ENCODE measurements around the gene EMILIN3.

EMILIN3 gene

DNA sequence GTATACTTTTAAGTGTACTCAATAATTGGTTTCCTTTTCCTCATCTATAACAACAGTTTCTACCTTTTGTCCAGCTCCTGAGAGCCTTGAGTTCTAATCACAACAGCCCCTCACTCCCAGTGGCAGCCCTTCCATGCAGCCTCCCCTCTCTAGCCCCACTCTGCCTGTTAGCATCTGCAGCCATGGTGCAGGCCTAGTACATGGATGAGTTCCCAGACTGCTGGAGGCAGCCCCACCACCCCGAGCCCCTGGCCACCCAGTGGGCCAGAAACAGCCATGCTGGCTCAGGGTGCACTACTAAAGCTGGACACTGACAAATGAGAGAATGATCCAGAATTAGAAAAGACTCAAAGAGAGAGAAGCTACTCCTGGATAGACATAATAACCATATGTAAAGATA lies 35.7 kb downstream of the EMILIN3 start:
- H2AFZ ChIP-seq = no peak overlapping the region
- no peaks in the 10 kb centered on the region for H3K36me3 ChIP-seq (ENCODE audit: control insufficient read depth, insufficient read depth, low read length)
- no peaks in the 10 kb centered on the region for H3K79me2 ChIP-seq
- TF ChIP-seq, protein P1, sequence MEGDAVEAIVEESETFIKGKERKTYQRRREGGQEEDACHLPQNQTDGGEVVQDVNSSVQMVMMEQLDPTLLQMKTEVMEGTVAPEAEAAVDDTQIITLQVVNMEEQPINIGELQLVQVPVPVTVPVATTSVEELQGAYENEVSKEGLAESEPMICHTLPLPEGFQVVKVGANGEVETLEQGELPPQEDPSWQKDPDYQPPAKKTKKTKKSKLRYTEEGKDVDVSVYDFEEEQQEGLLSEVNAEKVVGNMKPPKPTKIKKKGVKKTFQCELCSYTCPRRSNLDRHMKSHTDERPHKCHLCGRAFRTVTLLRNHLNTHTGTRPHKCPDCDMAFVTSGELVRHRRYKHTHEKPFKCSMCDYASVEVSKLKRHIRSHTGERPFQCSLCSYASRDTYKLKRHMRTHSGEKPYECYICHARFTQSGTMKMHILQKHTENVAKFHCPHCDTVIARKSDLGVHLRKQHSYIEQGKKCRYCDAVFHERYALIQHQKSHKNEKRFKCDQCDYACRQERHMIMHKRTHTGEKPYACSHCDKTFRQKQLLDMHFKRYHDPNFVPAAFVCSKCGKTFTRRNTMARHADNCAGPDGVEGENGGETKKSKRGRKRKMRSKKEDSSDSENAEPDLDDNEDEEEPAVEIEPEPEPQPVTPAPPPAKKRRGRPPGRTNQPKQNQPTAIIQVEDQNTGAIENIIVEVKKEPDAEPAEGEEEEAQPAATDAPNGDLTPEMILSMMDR (IDR thresholded peaks at IDR 0.05) = no peak
- no peaks in the 10 kb centered on the region for H3K4me1 ChIP-seq
- H3K27ac ChIP-seq = no peak overlapping the region
- H3K4me3 ChIP-seq (ENCODE audit: low read depth, low read length) = no peak overlapping the region
- no peaks in the 10 kb centered on the region for H3K9me3 ChIP-seq (ENCODE audit: control insufficient read depth, low read length)
- no peak overlapping the region for H3K4me2 ChIP-seq (ENCODE audit: low read length)
- H3K9ac ChIP-seq = no peak overlapping the region
- H3K27me3 ChIP-seq (ENCODE audit: control insufficient read depth, insufficient read depth, low read length) = no peaks in the 10 kb centered on the region

DNA sequence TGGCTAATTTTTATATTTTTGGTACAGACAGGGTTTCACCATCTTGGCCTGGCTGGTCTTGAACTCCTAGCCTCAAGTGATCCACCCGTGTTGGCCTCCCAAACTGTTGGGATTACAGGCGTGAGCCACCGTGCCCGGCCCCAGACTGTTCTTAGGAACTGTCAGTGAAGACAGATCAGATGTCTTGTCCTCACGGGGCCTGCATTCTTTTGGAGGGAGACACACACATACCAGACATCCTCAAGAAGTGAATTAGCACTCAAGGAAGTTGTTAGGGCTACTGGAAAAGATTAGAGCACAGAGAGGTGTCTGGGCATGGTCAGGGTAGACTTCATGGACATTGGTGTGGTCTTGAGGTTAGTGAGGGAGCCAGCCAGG lies 36.3 kb downstream of the EMILIN3 start:
- Histone ChIP-seq H3K36me3 (ENCODE audit: control insufficient read depth, insufficient read depth, low read length) (no peaks in the 10 kb centered on the region), H3K27ac (no peak overlapping the region), H3K9me3 (ENCODE audit: control insufficient read depth, low read length) (no peaks in the 10 kb centered on the region), H3K4me3 (ENCODE audit: low read depth, low read length) (no peak overlapping the region), H3K4me2 (ENCODE audit: low read length) (no peak overlapping the region), H2AFZ (no peak overlapping the region), H3K4me1 (no peaks in the 10 kb centered on the region), H3K27me3 (ENCODE audit: control insufficient read depth, insufficient read depth, low read length) (no peaks in the 10 kb centered on the region), H3K9ac (no peak overlapping the region), H3K79me2 (no peaks in the 10 kb centered on the region)
- TF ChIP-seq, protein P1 (IDR thresholded peaks at IDR 0.05) = no peak

DNA sequence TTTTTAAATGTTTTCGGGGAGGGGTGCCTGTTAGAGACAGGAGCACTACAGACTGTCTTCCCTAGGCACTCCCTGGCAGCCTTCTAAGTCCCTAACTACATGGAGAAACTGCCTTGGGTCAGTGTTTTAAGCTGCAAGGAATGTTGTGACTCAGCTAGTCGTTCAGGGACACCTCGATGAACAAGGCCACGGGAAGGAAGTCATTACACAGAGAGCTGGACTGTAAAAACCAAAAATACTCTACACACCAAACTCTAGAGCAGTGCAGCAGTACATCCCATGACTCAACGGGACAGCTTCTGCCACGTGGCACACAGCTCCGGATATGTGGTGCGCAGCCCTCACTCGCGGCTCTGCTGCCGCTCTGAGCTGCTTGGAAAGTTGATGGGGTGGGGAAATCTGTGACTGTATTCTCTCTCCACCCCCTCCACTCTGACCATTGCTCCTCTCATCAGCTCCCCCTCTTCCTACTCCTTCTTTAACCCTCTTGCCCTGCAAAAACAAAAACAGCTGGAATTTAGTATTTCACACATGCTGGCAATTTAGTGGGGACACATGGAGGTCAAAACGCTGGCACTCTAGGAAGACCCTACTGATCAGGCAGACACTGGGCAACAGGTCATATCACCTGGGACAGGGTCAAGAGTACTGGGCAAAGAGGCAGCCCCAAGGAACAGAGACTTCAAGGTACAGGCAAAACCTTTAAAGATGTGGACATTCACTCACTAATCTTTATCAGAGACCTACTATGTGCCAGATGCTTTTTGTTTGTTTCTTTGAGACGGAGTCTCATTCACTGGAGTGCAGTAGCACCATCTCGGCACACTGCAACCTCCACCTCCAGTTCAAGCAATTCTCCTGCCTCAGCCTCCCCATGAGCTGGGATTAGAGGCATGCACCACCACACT lies 36.9 kb downstream of the EMILIN3 start:
- Histone ChIP-seq H3K79me2 (no peaks in the 10 kb centered on the region), H3K9me3 (ENCODE audit: control insufficient read depth, low read length) (no peaks in the 10 kb centered on the region), H3K27ac (peak overlapping the region; percentile 48), H3K4me1 (no peaks in the 10 kb centered on the region), H3K4me3 (ENCODE audit: low read depth, low read length) (no peak overlapping the region), H3K36me3 (ENCODE audit: control insufficient read depth, insufficient read depth, low read length) (no peaks in the 10 kb centered on the region), H3K9ac (no peak overlapping the region), H3K4me2 (ENCODE audit: low read length) (peak overlapping the region; percentile 29), H3K27me3 (ENCODE audit: control insufficient read depth, insufficient read depth, low read length) (no peaks in the 10 kb centered on the region), H2AFZ (peak overlapping the region; percentile 31)
- TF ChIP-seq, protein P1 (IDR thresholded peaks at IDR 0.05) = no peak

DNA sequence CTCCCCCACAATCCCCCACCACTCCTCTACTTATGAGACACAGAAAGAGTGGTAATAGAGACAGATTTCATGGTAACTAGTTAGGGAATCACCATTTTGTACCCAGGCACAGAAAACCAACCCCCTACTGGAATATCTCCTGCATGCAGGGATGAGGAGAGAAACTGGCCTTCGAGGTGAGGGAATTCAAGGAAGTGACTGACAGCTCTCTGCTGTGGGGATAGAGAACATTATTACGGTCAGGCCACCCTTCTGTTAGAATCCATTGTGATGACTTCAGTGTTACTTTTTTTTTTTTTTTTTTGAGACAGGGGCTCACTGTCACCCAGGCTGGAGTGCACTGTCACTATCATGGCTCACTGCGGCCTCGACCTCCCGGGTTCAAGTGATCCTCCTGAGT lies 39.4 kb downstream of the EMILIN3 start:
- Histone ChIP-seq H3K79me2 (no peaks in the 10 kb centered on the region), H3K9me3 (ENCODE audit: control insufficient read depth, low read length) (no peaks in the 10 kb centered on the region), H3K9ac (no peak overlapping the region), H3K27ac (no peak overlapping the region), H3K36me3 (ENCODE audit: control insufficient read depth, insufficient read depth, low read length) (no peaks in the 10 kb centered on the region), H3K4me2 (ENCODE audit: low read length) (no peak overlapping the region), H3K27me3 (ENCODE audit: control insufficient read depth, insufficient read depth, low read length) (no peaks in the 10 kb centered on the region), H3K4me1 (no peaks in the 10 kb centered on the region), H2AFZ (no peak overlapping the region), H3K4me3 (ENCODE audit: low read depth, low read length) (no peak overlapping the region)
- TF ChIP-seq, protein P1 (IDR thresholded peaks at IDR 0.05) = no peak

DNA sequence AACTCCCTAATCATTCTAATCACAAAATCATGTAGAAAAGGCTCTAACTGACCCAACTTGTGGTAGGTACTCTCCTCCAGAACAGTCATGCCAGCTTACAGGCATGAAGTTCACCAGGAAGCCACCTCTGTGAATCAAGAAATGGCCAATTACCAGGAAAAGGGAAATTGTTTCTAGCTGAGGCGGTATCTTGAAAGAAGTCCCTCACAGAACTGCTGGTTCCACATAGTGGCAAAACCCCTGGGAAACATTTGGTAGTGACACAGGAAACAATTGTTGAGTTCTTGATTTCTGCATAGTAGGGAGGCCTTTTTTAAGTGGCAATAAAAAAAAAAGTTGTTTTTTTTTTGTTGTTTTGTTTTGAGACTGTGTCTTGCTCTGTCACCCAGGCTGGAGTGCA lies 45.6 kb downstream of the EMILIN3 start:
- H3K4me2 ChIP-seq (ENCODE audit: low read length) = no peak overlapping the region
- H3K27me3 ChIP-seq (ENCODE audit: control insufficient read depth, insufficient read depth, low read length) = no peaks in the 10 kb centered on the region
- no peaks in the 10 kb centered on the region for H3K9me3 ChIP-seq (ENCODE audit: control insufficient read depth, low read length)
- H3K4me3 ChIP-seq (ENCODE audit: low read depth, low read length) = no peak overlapping the region
- TF ChIP-seq, protein P1 (IDR thresholded peaks at IDR 0.05) = no peak
- H3K36me3 ChIP-seq (ENCODE audit: control insufficient read depth, insufficient read depth, low read length) = no peaks in the 10 kb centered on the region
- no peak overlapping the region for H2AFZ ChIP-seq
- H3K27ac ChIP-seq = no peak overlapping the region
- no peaks in the 10 kb centered on the region for H3K79me2 ChIP-seq
- peaks cover 10% of the 10 kb centered on the region for H3K4me1 ChIP-seq
- H3K9ac ChIP-seq = no peak overlapping the region

Measured in parathyroid adenoma (tissue), 2 donors.